B cell (primary cell): ENCODE data around the gene ICA1L. TPM values are rescaled to one million over a fixed set of nuclear protein-coding genes. Genes with fewer than 3 reads are reported as not detected.
"Not testable (repeated sequence)": the region's sequence is repeated elsewhere in the genome, so short reads cannot be mapped to it uniquely, and the experiment has no call there.

Source experiments
- ATAC-seq: fragments of 200-7000 bp; cut with Tn5 transposase; one replicate; pipeline ENCODE4 v1.10.0; 2021; ENCODE audit warnings: low read depth, mild to moderate bottlenecking, moderate number of reproducible peaks, moderate library complexity
- CTCF ChIA-PET: fragments of 350-600 bp; sonication (Branson Sonifier 250); formaldehyde crosslinking; loops from one replicate; lab custom pipeline; 2021; ENCODE audit warnings: antibody characterized with exemption, inconsistent platforms; lab: Charles Lee
- POLR2A ChIA-PET: fragments of 350-600 bp; sonication (Branson Sonifier 250); formaldehyde crosslinking; loops from one replicate; lab custom pipeline; 2021; ENCODE audit warnings: antibody characterized with exemption; lab: Charles Lee
- DNase-seq: peaks from one replicate; pipeline ENCODE4 v3.0.0; 2013
- H2AFZ ChIP-seq: 2 replicates; pipeline ENCODE4 v1.6.1; 2012; ENCODE audit warnings: mild to moderate bottlenecking, low read depth, low read length; ENCODE audit not compliant: insufficient read depth, poor library complexity, severe bottlenecking
- H3K27ac ChIP-seq, 2 donors: 1 replicate in 1 of 2; 2 replicates in 1 of 2; pipeline ENCODE4 v1.5.1; 2012 to 2013; ENCODE audit warnings: low read length in 2 of 2, mild to moderate bottlenecking in 2 of 2, moderate library complexity in 1 of 2
- H3K27me3 ChIP-seq, 4 experiments: fragments of 200-600 bp in 1 of 4; sonication (generic) in 1 of 4; replicated peaks in 1 of 4; 1 replicate in 2 of 4; 2 replicates in 2 of 4; pipeline versions ENCODE4 v1.6.1 to v1.7.0; 2013 to 2016; ENCODE audit warnings: low read length in 3 of 4, mild to moderate bottlenecking in 2 of 4, mixed read lengths in 1 of 4, moderate library complexity in 1 of 4; ENCODE audit not compliant: insufficient read depth in 4 of 4, control insufficient read depth in 3 of 4; ENCODE audit errors: control extremely low read depth in 1 of 4
- H3K36me3 ChIP-seq, 2 experiments: replicated peaks in 1 of 2; 1 replicate in 1 of 2; 2 replicates in 1 of 2; pipeline versions ENCODE4 v1.6.1 to v1.7.1; 2013; ENCODE audit warnings: low read length in 1 of 2; ENCODE audit not compliant: insufficient read depth in 2 of 2, control insufficient read depth in 1 of 2; ENCODE audit errors: control extremely low read depth in 1 of 2, extremely low read depth in 1 of 2
- H3K4me1 ChIP-seq, 2 donors: fragments of 200-600 bp in 1 of 2; sonication (generic) in 1 of 2; 1 replicate in 1 of 2; 2 replicates in 1 of 2; pipeline versions ENCODE4 v1.5.1 to v1.6.1; 2013 to 2017; ENCODE audit warnings: low read length in 2 of 2; ENCODE audit not compliant: control insufficient read depth in 2 of 2, insufficient read depth in 2 of 2
- H3K4me2 ChIP-seq: replicated peaks from 2 replicates; pipeline ENCODE3; 2012; ENCODE audit warnings: mild to moderate bottlenecking, low read depth, low read length; ENCODE audit not compliant: poor library complexity, severe bottlenecking
- H3K4me3 ChIP-seq, 5 experiments: fragments of 200-600 bp in 1 of 5; sonication (generic) in 1 of 5; 1 replicate in 3 of 5; 2 replicates in 2 of 5; pipeline versions ENCODE4 v1.5.1 to v1.7.0; 2011 to 2016; ENCODE audit warnings: low read length in 4 of 5, mild to moderate bottlenecking in 4 of 5, low read depth in 2 of 5, control low read depth in 1 of 5, moderate library complexity in 1 of 5; ENCODE audit not compliant: insufficient read depth in 1 of 5; ENCODE audit errors: control extremely low read depth in 1 of 5, extremely low read depth in 1 of 5
- H3K79me2 ChIP-seq: fragments of 200-600 bp; sonication (generic); one replicate; pipeline ENCODE4 v1.6.0; 2016; ENCODE audit warnings: low read length; ENCODE audit not compliant: control insufficient read depth, insufficient read depth
- H3K9ac ChIP-seq: fragments of 200-600 bp; sonication (generic); 2 replicates; pipeline ENCODE4 v1.6.1; 2017; ENCODE audit warnings: mild to moderate bottlenecking, low read length, moderate library complexity
- H3K9me3 ChIP-seq, 3 donors: one replicate each; pipeline versions ENCODE4 v1.6.1 to v1.7.1; 2013; ENCODE audit warnings: low read length in 2 of 3; ENCODE audit not compliant: control insufficient read depth in 2 of 3, insufficient read depth in 1 of 3; ENCODE audit errors: control extremely low read depth in 1 of 3
- H4K20me1 ChIP-seq: 2 replicates; pipeline ENCODE4 v1.6.0; 2012; ENCODE audit warnings: mild to moderate bottlenecking, low read length; ENCODE audit not compliant: insufficient read depth, control insufficient read depth, poor library complexity, severe bottlenecking
- H3K27ac Mint-ChIP-seq: one replicate; pipeline ENCODE4 v1.8.0; 2021; ENCODE audit warnings: mixed read lengths
- H3K27me3 Mint-ChIP-seq: one replicate; pipeline ENCODE4 v1.8.0; 2021; ENCODE audit warnings: mixed read lengths
- H3K4me1 Mint-ChIP-seq: one replicate; pipeline ENCODE4 v1.8.0; 2021; ENCODE audit warnings: mixed read lengths
- H3K4me3 Mint-ChIP-seq: one replicate; pipeline ENCODE4 v1.8.0; 2021; ENCODE audit warnings: mixed read lengths
- H3K9me3 Mint-ChIP-seq: one replicate; pipeline ENCODE4 v1.8.0; 2022; ENCODE audit warnings: mixed read lengths; ENCODE audit not compliant: insufficient read depth
- CTCF ChIP-seq: fragments of 200-600 bp; IDR thresholded peaks from one replicate; pipeline ENCODE4 v1.8.0; 2022; ENCODE audit warnings: antibody characterized with exemption, mild to moderate bottlenecking
- EZH2 ChIP-seq: IDR thresholded peaks from 2 replicates; pipeline ENCODE4 v1.6.1; 2012; ENCODE audit warnings: borderline replicate concordance, low read depth, mild to moderate bottlenecking, moderate library complexity, low read length; ENCODE audit not compliant: insufficient read depth, poor library complexity, severe bottlenecking
- WGBS: methylation state at CpG from one replicate; pipeline ENCODE4 v1.1.5; 2013; ENCODE audit warnings: missing lambda C conversion rate; ENCODE audit not compliant: insufficient coverage; 5-methylcytosine and 5-hydroxymethylcytosine counted together
- intact Hi-C: fragments of 100-400 bp; cut with micrococcal nuclease; formaldehyde crosslinking; loops from one replicate; pipeline ENCODE4 v1.10.0; 2022
- polyA plus RNA-seq: library from polyadenylated mRNA; depleted of rRNA; stranded (reverse); fragments of >200 nt; gene quantifications from 2 replicates; pipeline ENCODE4 v1.2.3, GENCODE V29; 2012
- total RNA-seq, 2 donors: library from RNA; stranded (reverse); fragments of 120-200 nt in 1 of 2; gene quantifications; 1 replicate in 1 of 2; 2 replicates in 1 of 2; pipeline versions ENCODE4 v1.2.3 to v1.2.4, GENCODE V29; 2013 to 2022

Gene ICA1L
- total and polyA plus RNA-seq, 2 donors (not counting 1 experiment from before 2014, with no cell fraction given), result 2.4 to 6.8 TPM

- H4K20me1 ChIP-seq, H3K4me3 Mint-ChIP-seq, ATAC-seq, intact Hi-C loops, H2AFZ ChIP-seq, H3K4me1 ChIP-seq, H3K4me1 Mint-ChIP-seq, H3K79me2 ChIP-seq, H3K4me2 ChIP-seq, H3K9ac ChIP-seq, H3K27ac ChIP-seq, DNase-seq, POLR2A ChIA-PET, H3K4me3 ChIP-seq, H3K9me3 ChIP-seq, H3K27me3 Mint-ChIP-seq, H3K9me3 Mint-ChIP-seq, H3K27me3 ChIP-seq, H3K27ac Mint-ChIP-seq: not testable (repeated sequence)
- H3K36me3 ChIP-seq, result peaks cover 2 to 16% of the 10 kb centered on the region in 2 experiments
- 100% methylated on average over 3 of the region's 9 CpGs for WGBS
- CTCF ChIA-PET, result interaction anchor here (0.6 kb wide), 1 partner anchor 218 kb away, joined by 3 read pairs; no protein-coding TSS in a partner anchor
Measured at GRCh38 chr2:202805911-202806310, 65.7 kb downstream of the ICA1L start.

- peaks cover 4 to 14% of the 10 kb centered on the region in 2 experiments for H3K36me3 ChIP-seq
- no peak overlapping the region for H3K27ac Mint-ChIP-seq
- no peaks in the 10 kb centered on the region for H3K9me3 Mint-ChIP-seq
- POLR2A ChIA-PET, result no interaction called here
- DNase-seq (no peak), ATAC-seq (no peak)
- H3K4me1 ChIP-seq, result no peaks in the 10 kb centered on the region
- H2AFZ ChIP-seq, result no peak overlapping the region
- CTCF ChIA-PET, result no interaction called here
- no peaks in the 10 kb centered on the region for H3K27me3 Mint-ChIP-seq
- H3K9me3 ChIP-seq, result no peaks in the 10 kb centered on the region
- H3K27me3 ChIP-seq, result no peaks in the 10 kb centered on the region
- TF ChIP-seq EZH2, result no peak
- TF ChIP-seq CTCF, result no peak
- intact Hi-C loops, result no loop called here
- no peak overlapping the region for H3K4me3 ChIP-seq
- no peak overlapping the region for H3K4me3 Mint-ChIP-seq
- H3K4me2 ChIP-seq, result no peak overlapping the region
- H3K4me1 Mint-ChIP-seq, result no peaks in the 10 kb centered on the region
- no peaks in the 10 kb centered on the region for H4K20me1 ChIP-seq
- H3K79me2 ChIP-seq, result no peaks in the 10 kb centered on the region
- no peak overlapping the region for H3K27ac ChIP-seq
- no peak overlapping the region for H3K9ac ChIP-seq
Measured at GRCh38 chr2:202797944-202798343, 73.6 kb downstream of the ICA1L start.
